PC-9 (cell line): ENCODE results near the gene SMIM36. TPM values are rescaled to one million over a fixed set of nuclear protein-coding genes. Genes with fewer than 3 reads are reported as not detected.
A peak's percentile ranks its signal among the peaks of the same experiment; 100 is the strongest.
"Not testable (repeated sequence)": the region's sequence is repeated elsewhere in the genome, so short reads cannot be mapped to it uniquely, and the experiment has no call there.

ENCODE experiments used
- BruUV-seq: library from RNA; stranded (reverse); fragments of 400-500 nt; replicated peaks from 2 replicates; lab custom pipeline; 2021; lab: Mats Ljungman, UMichigan
- CTCF ChIA-PET: fragments of 300-600 bp; sonication (Branson Sonifier 250); formaldehyde crosslinking; loops from one replicate; lab custom pipeline; 2022; ENCODE audit warnings: antibody characterized with exemption; lab: Charles Lee
- POLR2A ChIA-PET: fragments of 300-600 bp; sonication (Branson Sonifier 250); formaldehyde crosslinking; loops from one replicate; lab custom pipeline; 2022; ENCODE audit warnings: antibody characterized with exemption; ENCODE audit not compliant: unreplicated experiment; lab: Charles Lee
- DNase-seq, 2 experiments: peaks; one replicate each; pipeline versions ENCODE4 v3.0.0 to v3.0.0-alpha.2; 2015 to 2022; ENCODE audit warnings: mixed read lengths in 1 of 2
- H2AFZ ChIP-seq: fragments of 200-600 bp; sonication (generic); 2 replicates; pipeline ENCODE4 v1.8.1; 2017; ENCODE audit warnings: antibody characterized with exemption
- H3F3A ChIP-seq: fragments of 200-600 bp; sonication (generic); 2 replicates; pipeline ENCODE4 v1.8.1; 2017; ENCODE audit warnings: antibody characterized with exemption, mild to moderate bottlenecking, low read depth; ENCODE audit not compliant: insufficient read depth
- H3K27ac ChIP-seq: fragments of 200-600 bp; sonication (generic); 2 replicates; pipeline ENCODE4 v1.6.1; 2016; ENCODE audit warnings: mixed run types
- H3K27me3 ChIP-seq: fragments of 200-600 bp; sonication (generic); 2 replicates; pipeline ENCODE4 v1.6.1; 2016; ENCODE audit warnings: low read depth, mixed run types; ENCODE audit not compliant: insufficient read depth
- H3K36me3 ChIP-seq: fragments of 200-600 bp; sonication (generic); 2 replicates; pipeline ENCODE4 v1.6.1; 2016; ENCODE audit warnings: low read depth, mixed run types
- H3K4me1 ChIP-seq: fragments of 200-600 bp; sonication (generic); replicated peaks from 2 replicates; pipeline ENCODE4 v1.6.1; 2016; ENCODE audit warnings: mixed run types; ENCODE audit not compliant: insufficient read depth
- H3K4me2 ChIP-seq: fragments of 200-600 bp; sonication (generic); 2 replicates; pipeline ENCODE4 v1.6.1; 2017; ENCODE audit warnings: mixed run types
- H3K4me3 ChIP-seq: fragments of 200-600 bp; sonication (generic); 2 replicates; pipeline ENCODE4 v1.6.1; 2016; ENCODE audit warnings: mixed run types
- H3K79me2 ChIP-seq: fragments of 200-600 bp; sonication (generic); 2 replicates; pipeline ENCODE4 v1.6.1; 2017; ENCODE audit warnings: low read depth, mixed run types
- H3K9me2 ChIP-seq: fragments of 200-600 bp; sonication (generic); 2 replicates; pipeline ENCODE4 v1.8.1; 2017; ENCODE audit warnings: mild to moderate bottlenecking; ENCODE audit not compliant: insufficient read depth
- H3K9me3 ChIP-seq: fragments of 200-600 bp; sonication (generic); 2 replicates; pipeline ENCODE4 v1.8.1; 2016; ENCODE audit warnings: low read depth; ENCODE audit not compliant: insufficient read depth
- H4K20me1 ChIP-seq: fragments of 200-600 bp; sonication (generic); 2 replicates; pipeline ENCODE4 v1.8.1; 2017; ENCODE audit not compliant: insufficient read depth
- CTCF ChIP-seq: fragments of 200-600 bp; sonication (generic); conservative IDR thresholded peaks from 2 replicates; pipeline ENCODE4 v1.6.1; 2017; ENCODE audit warnings: mixed run types, antibody characterized with exemption, mild to moderate bottlenecking, moderate library complexity
- EZH2 ChIP-seq: fragments of 200-600 bp; sonication (generic); IDR thresholded peaks from 2 replicates; pipeline ENCODE4 v1.8.0; 2017; ENCODE audit warnings: antibody characterized with exemption, low read depth
- intact Hi-C: fragments of 100-400 bp; cut with micrococcal nuclease; formaldehyde crosslinking; loops from one replicate; pipeline ENCODE4 v1.10.0; 2022; ENCODE audit not compliant: unreplicated experiment
- total RNA-seq: library from RNA; stranded (reverse); gene quantifications from 2 replicates; pipeline ENCODE4 v1.2.3, GENCODE V29; 2021

The SMIM36 gene
- total RNA-seq, 1 experiment from 2014 or later = not detected

- Histone ChIP-seq H3K27me3 (0 out of 2 replicates have a peak, but pooled peaks cover 3% of the 10 kb centered on the region), H3K36me3 (no peaks in the 10 kb centered on the region), H4K20me1 (no peaks in the 10 kb centered on the region), H3K4me2 (0 out of 2 replicates have a peak overlapping the region, but pooled peaks have one; percentile 1), H3K79me2 (no peaks in the 10 kb centered on the region), H3K4me3 (no peak overlapping the region), H3K9me3 (0 out of 2 replicates have a peak, but pooled peaks cover 4% of the 10 kb centered on the region), H2AFZ (no peak overlapping the region), H3K9me2 (no peaks in the 10 kb centered on the region), H3F3A (no peaks in the 10 kb centered on the region), H3K4me1 (no peaks in the 10 kb centered on the region), H3K27ac (no peak overlapping the region)
- CTCF ChIA-PET = interaction anchor here (0.8 kb wide), 2 partner anchors 89 to 158 kb away, joined by 3 to 6 read pairs; no protein-coding TSS in a partner anchor
- POLR2A ChIA-PET = no interaction called here
- peak; percentile 64 to 68 for DNase-seq
- intact Hi-C loops = loop anchor here (1.0 kb wide), 3 partner anchors 81 to 521 kb away; no protein-coding TSS in a partner anchor
- no TSS peak for BruUV-seq
- no peak for TF ChIP-seq EZH2
- peak; percentile 97 for TF ChIP-seq CTCF
These were observed 2.8 kb upstream of the SMIM36 start for GRCh38 chr17:55513885-55514590.

- H2AFZ ChIP-seq, intact Hi-C loops, POLR2A ChIA-PET, CTCF ChIA-PET, H3K9me2 ChIP-seq, H3K36me3 ChIP-seq, H3K9me3 ChIP-seq, H4K20me1 ChIP-seq, H3K27me3 ChIP-seq, H3K4me1 ChIP-seq, H3K79me2 ChIP-seq, H3F3A ChIP-seq, H3K27ac ChIP-seq, H3K4me2 ChIP-seq, DNase-seq, H3K4me3 ChIP-seq, BruUV-seq: not testable (repeated sequence)
These were observed 3.6 kb downstream of the SMIM36 start for GRCh38 chr17:55507669-55508068.

- BruUV-seq, H3K79me2 ChIP-seq, H3F3A ChIP-seq, H4K20me1 ChIP-seq, H3K27ac ChIP-seq, intact Hi-C loops, H3K9me2 ChIP-seq, CTCF ChIA-PET, H3K27me3 ChIP-seq, H3K36me3 ChIP-seq, POLR2A ChIA-PET, H3K4me1 ChIP-seq, H3K9me3 ChIP-seq, DNase-seq: not testable (repeated sequence)
- H3K4me3 ChIP-seq = peak overlapping the region; percentile 65
- H2AFZ ChIP-seq = peak overlapping the region; percentile 90
- H3K4me2 ChIP-seq = peak overlapping the region; percentile 56
These were observed 9.6 kb downstream of the SMIM36 start for GRCh38 chr17:55501626-55502025.

GRCh38 chr17:55500103-55500502 lies 11.1 kb downstream of the SMIM36 start:
- peak in 1 of 2 experiments; percentile 5 for DNase-seq
- TF ChIP-seq EZH2 (no peak), CTCF (no peak)
- Histone ChIP-seq H2AFZ (no peak overlapping the region), H3K4me3 (no peak overlapping the region), H3K27ac (no peak overlapping the region), H3K9me3 (no peaks in the 10 kb centered on the region), H3K4me1 (no peaks in the 10 kb centered on the region), H3K27me3 (no peaks in the 10 kb centered on the region), H3K36me3 (no peaks in the 10 kb centered on the region), H3K9me2 (no peaks in the 10 kb centered on the region), H3K4me2 (no peak overlapping the region), H3F3A (no peaks in the 10 kb centered on the region), H3K79me2 (no peaks in the 10 kb centered on the region), H4K20me1 (no peaks in the 10 kb centered on the region)
- POLR2A ChIA-PET = no interaction called here
- CTCF ChIA-PET = no interaction called here
- BruUV-seq = no TSS peak
- intact Hi-C loops = no loop called here
